HepG2 (cell line): Measurements from ENCODE around the gene AGPAT2. TPM values are rescaled to one million over a fixed set of nuclear protein-coding genes. Genes with fewer than 3 reads are reported as not detected.
A peak's percentile ranks its signal among the peaks of the same experiment; 100 is the strongest.

Experiments
- HMG20A ChIP-seq: IDR thresholded peaks from 2 replicates; pipeline ENCODE4 v1.6.1; 2016; ENCODE audit warnings: borderline replicate concordance
- POGZ ChIP-seq: sonication (generic); formaldehyde crosslinking; IDR thresholded peaks from 2 replicates; pipeline ENCODE4 v1.4.0; 2020; ENCODE audit warnings: mild to moderate bottlenecking, missing genetic modification reagents
- TGIF2 ChIP-seq: IDR thresholded peaks from 2 replicates; pipeline ENCODE4 v1.6.1; 2016; ENCODE audit warnings: control low read depth, missing compliant biosample characterization
- U2AF2 ChIP-seq: fragments of 200-400 bp; formaldehyde crosslinking; IDR thresholded peaks from 2 replicates; pipeline ENCODE4 v1.6.1; 2017; ENCODE audit warnings: low read depth, mild to moderate bottlenecking, low read length
- ZFP37 ChIP-seq: sonication (generic); formaldehyde crosslinking; IDR thresholded peaks from 2 replicates; pipeline ENCODE4 v1.4.0; 2020; ENCODE audit warnings: missing genetic modification reagents, borderline replicate concordance
- ZIK1 ChIP-seq: sonication (generic); formaldehyde crosslinking; IDR thresholded peaks from 2 replicates; pipeline ENCODE4 v1.5.0; 2020; ENCODE audit warnings: mild to moderate bottlenecking, low read depth, missing genetic modification reagents, borderline replicate concordance
- ZNF138 ChIP-seq: sonication (generic); formaldehyde crosslinking; IDR thresholded peaks from 2 replicates; pipeline ENCODE4 v1.5.0; 2020; ENCODE audit warnings: mild to moderate bottlenecking, low read depth, missing genetic modification reagents
- ZNF260 ChIP-seq: sonication (generic); formaldehyde crosslinking; IDR thresholded peaks from 2 replicates; pipeline ENCODE4 v1.4.0; 2020; ENCODE audit warnings: missing genetic modification reagents, low read depth, mild to moderate bottlenecking, borderline replicate concordance
- ZNF451 ChIP-seq: sonication (generic); formaldehyde crosslinking; IDR thresholded peaks from 2 replicates; pipeline ENCODE4 v1.5.0; 2020; ENCODE audit warnings: mild to moderate bottlenecking, missing genetic modification reagents
- ZNF552 ChIP-seq: sonication (generic); formaldehyde crosslinking; IDR thresholded peaks from 2 replicates; pipeline ENCODE4 v1.9.0; 2022; ENCODE audit warnings: missing genetic modification reagents, mild to moderate bottlenecking, borderline replicate concordance
- ZNF598 ChIP-seq: sonication (generic); formaldehyde crosslinking; IDR thresholded peaks from 2 replicates; pipeline ENCODE4 v1.5.1; 2020; ENCODE audit warnings: mild to moderate bottlenecking, missing genetic modification reagents, borderline replicate concordance
- polyA plus RNA-seq, 8 experiments: library from polyadenylated mRNA; depleted of rRNA in 3 of 8; stranded (reverse) in 7 of 8; unstranded in 1 of 8; fragments of >200 nt; fragmentation: Illumina TruSeq in 4 of 8; extraction: Trizol in 4 of 8; gene quantifications; 2 replicates each; pipeline versions ENCODE4 v1.2.1 to v1.2.3, GENCODE V29; 2011 to 2016; ENCODE audit warnings: low read depth in 4 of 8, missing spikeins in 1 of 8, mixed read lengths in 1 of 8; ENCODE audit not compliant: insufficient read depth in 1 of 8
- total RNA-seq, 5 experiments: library from RNA; depleted of rRNA; stranded (reverse); fragments of >200 nt; fragmentation: Illumina TruSeq; extraction: Trizol; gene quantifications; 2 replicates each; pipeline ENCODE4 v1.2.3, GENCODE V29; 2016; ENCODE audit warnings: low read depth in 1 of 5
- TF ChIP-seq, protein P1 (sequence below): IDR thresholded peaks from 2 replicates; pipeline ENCODE4 v1.6.1; 2016; ENCODE audit warnings: low read depth, missing genetic modification reagents, missing compliant biosample characterization
- TF ChIP-seq, protein P2 (sequence below): sonication (generic); formaldehyde crosslinking; IDR thresholded peaks from 2 replicates; pipeline ENCODE4 v1.8.0; 2022; ENCODE audit warnings: mild to moderate bottlenecking, missing genetic modification reagents, moderate library complexity
- TF ChIP-seq, protein P3 (sequence below): sonication (generic); formaldehyde crosslinking; IDR thresholded peaks from 2 replicates; pipeline ENCODE4 v1.8.0; 2022; ENCODE audit warnings: low read depth, missing genetic modification reagents
- TF ChIP-seq, protein P4 (sequence below): sonication (generic); formaldehyde crosslinking; IDR thresholded peaks from 2 replicates; pipeline ENCODE4 v1.8.1; 2023; ENCODE audit warnings: mild to moderate bottlenecking, missing genetic modification reagents

The AGPAT2 gene
- total and polyA plus RNA-seq, 2 of the 13 experiments (the other 11 are each of a cell fraction or from before 2014, with no cell fraction given), result 3.9 to 25.8 TPM

DNA sequence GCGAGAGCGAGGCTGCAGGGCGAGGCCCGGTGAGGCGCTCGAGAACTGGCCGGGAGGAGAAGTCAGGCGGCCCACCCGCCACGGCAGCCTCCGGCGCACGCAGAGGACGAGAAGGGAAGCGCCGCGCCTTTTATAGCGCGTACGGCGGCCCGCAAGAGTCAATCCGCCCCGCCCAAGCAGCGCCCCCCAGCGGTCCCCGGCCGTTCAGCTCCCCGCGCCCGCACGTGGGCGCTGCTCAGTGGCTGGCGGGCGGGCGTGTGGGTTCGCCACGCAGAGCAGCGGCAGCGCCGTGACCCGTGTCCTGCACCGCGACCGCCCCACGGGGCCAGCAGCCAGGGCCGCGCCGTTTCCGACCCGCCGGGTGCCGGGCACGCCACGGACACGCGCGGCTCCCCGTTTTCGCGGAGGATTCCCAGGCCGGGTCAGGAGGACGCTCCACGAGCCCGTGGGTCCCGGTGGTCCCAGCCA, 40.9 kb upstream of the AGPAT2 start (continued):
- peak; percentile 82 for TF ChIP-seq POGZ (CRISPR knock-in tag)
- TF ChIP-seq, protein P1, sequence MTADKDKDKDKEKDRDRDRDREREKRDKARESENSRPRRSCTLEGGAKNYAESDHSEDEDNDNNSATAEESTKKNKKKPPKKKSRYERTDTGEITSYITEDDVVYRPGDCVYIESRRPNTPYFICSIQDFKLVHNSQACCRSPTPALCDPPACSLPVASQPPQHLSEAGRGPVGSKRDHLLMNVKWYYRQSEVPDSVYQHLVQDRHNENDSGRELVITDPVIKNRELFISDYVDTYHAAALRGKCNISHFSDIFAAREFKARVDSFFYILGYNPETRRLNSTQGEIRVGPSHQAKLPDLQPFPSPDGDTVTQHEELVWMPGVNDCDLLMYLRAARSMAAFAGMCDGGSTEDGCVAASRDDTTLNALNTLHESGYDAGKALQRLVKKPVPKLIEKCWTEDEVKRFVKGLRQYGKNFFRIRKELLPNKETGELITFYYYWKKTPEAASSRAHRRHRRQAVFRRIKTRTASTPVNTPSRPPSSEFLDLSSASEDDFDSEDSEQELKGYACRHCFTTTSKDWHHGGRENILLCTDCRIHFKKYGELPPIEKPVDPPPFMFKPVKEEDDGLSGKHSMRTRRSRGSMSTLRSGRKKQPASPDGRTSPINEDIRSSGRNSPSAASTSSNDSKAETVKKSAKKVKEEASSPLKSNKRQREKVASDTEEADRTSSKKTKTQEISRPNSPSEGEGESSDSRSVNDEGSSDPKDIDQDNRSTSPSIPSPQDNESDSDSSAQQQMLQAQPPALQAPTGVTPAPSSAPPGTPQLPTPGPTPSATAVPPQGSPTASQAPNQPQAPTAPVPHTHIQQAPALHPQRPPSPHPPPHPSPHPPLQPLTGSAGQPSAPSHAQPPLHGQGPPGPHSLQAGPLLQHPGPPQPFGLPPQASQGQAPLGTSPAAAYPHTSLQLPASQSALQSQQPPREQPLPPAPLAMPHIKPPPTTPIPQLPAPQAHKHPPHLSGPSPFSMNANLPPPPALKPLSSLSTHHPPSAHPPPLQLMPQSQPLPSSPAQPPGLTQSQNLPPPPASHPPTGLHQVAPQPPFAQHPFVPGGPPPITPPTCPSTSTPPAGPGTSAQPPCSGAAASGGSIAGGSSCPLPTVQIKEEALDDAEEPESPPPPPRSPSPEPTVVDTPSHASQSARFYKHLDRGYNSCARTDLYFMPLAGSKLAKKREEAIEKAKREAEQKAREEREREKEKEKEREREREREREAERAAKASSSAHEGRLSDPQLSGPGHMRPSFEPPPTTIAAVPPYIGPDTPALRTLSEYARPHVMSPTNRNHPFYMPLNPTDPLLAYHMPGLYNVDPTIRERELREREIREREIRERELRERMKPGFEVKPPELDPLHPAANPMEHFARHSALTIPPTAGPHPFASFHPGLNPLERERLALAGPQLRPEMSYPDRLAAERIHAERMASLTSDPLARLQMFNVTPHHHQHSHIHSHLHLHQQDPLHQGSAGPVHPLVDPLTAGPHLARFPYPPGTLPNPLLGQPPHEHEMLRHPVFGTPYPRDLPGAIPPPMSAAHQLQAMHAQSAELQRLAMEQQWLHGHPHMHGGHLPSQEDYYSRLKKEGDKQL (CRISPR knock-in tag), result 0 out of 2 replicates have a peak, but pooled peaks have one; percentile 53
- TF ChIP-seq ZNF552 (CRISPR knock-in tag), result peak; percentile 74; the same call in 1 of the 2 replicates
- peak; percentile 75; the same call in 1 of the 2 replicates for TF ChIP-seq ZFP37 (CRISPR knock-in tag)
- TF ChIP-seq TGIF2, result 0 out of 2 replicates have a peak, but pooled peaks have one; percentile 12
- TF ChIP-seq, protein P2, sequence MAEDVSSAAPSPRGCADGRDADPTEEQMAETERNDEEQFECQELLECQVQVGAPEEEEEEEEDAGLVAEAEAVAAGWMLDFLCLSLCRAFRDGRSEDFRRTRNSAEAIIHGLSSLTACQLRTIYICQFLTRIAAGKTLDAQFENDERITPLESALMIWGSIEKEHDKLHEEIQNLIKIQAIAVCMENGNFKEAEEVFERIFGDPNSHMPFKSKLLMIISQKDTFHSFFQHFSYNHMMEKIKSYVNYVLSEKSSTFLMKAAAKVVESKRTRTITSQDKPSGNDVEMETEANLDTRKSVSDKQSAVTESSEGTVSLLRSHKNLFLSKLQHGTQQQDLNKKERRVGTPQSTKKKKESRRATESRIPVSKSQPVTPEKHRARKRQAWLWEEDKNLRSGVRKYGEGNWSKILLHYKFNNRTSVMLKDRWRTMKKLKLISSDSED (CRISPR knock-in tag), result no peak; the same call in 1 of the 2 replicates
- TF ChIP-seq, protein P3, sequence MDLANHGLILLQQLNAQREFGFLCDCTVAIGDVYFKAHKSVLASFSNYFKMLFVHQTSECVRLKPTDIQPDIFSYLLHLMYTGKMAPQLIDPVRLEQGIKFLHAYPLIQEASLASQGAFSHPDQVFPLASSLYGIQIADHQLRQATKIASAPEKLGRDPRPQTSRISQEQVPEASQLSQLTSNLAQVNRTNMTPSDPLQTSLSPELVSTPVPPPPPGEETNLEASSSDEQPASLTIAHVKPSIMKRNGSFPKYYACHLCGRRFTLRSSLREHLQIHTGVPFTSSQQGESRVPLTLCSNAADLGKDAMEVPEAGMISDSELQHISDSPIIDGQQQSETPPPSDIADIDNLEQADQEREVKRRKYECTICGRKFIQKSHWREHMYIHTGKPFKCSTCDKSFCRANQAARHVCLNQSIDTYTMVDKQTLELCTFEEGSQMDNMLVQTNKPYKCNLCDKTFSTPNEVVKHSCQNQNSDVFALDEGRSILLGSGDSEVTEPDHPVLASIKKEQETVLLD (CRISPR knock-in tag), result peak; percentile 40; the same call in 1 of the 2 replicates
- peak; percentile 81 for TF ChIP-seq ZIK1 (CRISPR knock-in tag)
- TF ChIP-seq ZNF260 (CRISPR knock-in tag), result no peak
- no peak for TF ChIP-seq U2AF2
- peak; percentile 83 for TF ChIP-seq ZNF138 (CRISPR knock-in tag)
- TF ChIP-seq ZNF451 (CRISPR knock-in tag), result no peak; the same call in none of the 2 replicates
- peak; percentile 43; the same call in 1 of the 2 replicates for TF ChIP-seq ZNF598 (CRISPR knock-in tag)
- TF ChIP-seq, protein P4, sequence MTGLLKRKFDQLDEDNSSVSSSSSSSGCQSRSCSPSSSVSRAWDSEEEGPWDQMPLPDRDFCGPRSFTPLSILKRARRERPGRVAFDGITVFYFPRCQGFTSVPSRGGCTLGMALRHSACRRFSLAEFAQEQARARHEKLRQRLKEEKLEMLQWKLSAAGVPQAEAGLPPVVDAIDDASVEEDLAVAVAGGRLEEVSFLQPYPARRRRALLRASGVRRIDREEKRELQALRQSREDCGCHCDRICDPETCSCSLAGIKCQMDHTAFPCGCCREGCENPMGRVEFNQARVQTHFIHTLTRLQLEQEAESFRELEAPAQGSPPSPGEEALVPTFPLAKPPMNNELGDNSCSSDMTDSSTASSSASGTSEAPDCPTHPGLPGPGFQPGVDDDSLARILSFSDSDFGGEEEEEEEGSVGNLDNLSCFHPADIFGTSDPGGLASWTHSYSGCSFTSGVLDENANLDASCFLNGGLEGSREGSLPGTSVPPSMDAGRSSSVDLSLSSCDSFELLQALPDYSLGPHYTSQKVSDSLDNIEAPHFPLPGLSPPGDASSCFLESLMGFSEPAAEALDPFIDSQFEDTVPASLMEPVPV, result peak; percentile 82
- TF ChIP-seq HMG20A (CRISPR knock-in tag), result peak; percentile 21; the same call in 1 of the 2 replicates
